K562 (cell line): ENCODE data around the gene PACSIN2. TPM values are rescaled to one million over a fixed set of nuclear protein-coding genes. Genes with fewer than 3 reads are reported as not detected.

Source experiments
- CBX1 ChIP-seq: sonication (generic); IDR thresholded peaks from 2 replicates; pipeline ENCODE4 v1.6.1; 2016; ENCODE audit warnings: antibody characterized with exemption, low read depth, mild to moderate bottlenecking
- HIVEP1 ChIP-seq: fragments of 250-450 bp; sonication (Bioruptor Pico); IDR thresholded peaks from 2 replicates; pipeline ENCODE4 v1.4.0; 2020; ENCODE audit warnings: mild to moderate bottlenecking
- HMGN3 ChIP-seq: IDR thresholded peaks from 2 replicates; pipeline ENCODE4 v1.6.1; 2011; ENCODE audit warnings: borderline replicate concordance, low read depth, mild to moderate bottlenecking, mixed read lengths, low read length; ENCODE audit not compliant: insufficient read length; ENCODE audit errors: extremely low read depth
- KDM5B ChIP-seq: fragments of 200-600 bp; sonication (generic); IDR thresholded peaks from 2 replicates; pipeline ENCODE4 v1.6.1; 2012; ENCODE audit warnings: low read depth, mild to moderate bottlenecking, moderate library complexity, low read length, control low read depth, inconsistent platforms; ENCODE audit not compliant: insufficient replicate concordance
- MAFK ChIP-seq: IDR thresholded peaks from 2 replicates; pipeline ENCODE4 v1.6.1; 2011; ENCODE audit warnings: low read length, improper control_type of control experiment
- MXI1 ChIP-seq: IDR thresholded peaks from 2 replicates; pipeline ENCODE4 v1.6.1; 2011; ENCODE audit warnings: low read depth, mild to moderate bottlenecking, improper control_type of control experiment, low read length
- NFIX ChIP-seq: fragments of 250-450 bp; sonication (Bioruptor Pico); IDR thresholded peaks from 2 replicates; pipeline ENCODE4 v1.4.0; 2020; ENCODE audit warnings: low read depth, mild to moderate bottlenecking, moderate library complexity
- RBFOX2 ChIP-seq: fragments of 200-400 bp; formaldehyde crosslinking; IDR thresholded peaks from 2 replicates; pipeline ENCODE4 v1.6.1; 2017; ENCODE audit warnings: low read depth, mild to moderate bottlenecking, low read length, moderate library complexity
- RHOXF2B ChIP-seq: fragments of 250-450 bp; sonication (Bioruptor Pico); conservative IDR thresholded peaks from 2 replicates; pipeline ENCODE4 v1.5.1; 2021
- SMARCA4 ChIP-seq: fragments of 450-650 bp; IDR thresholded peaks from 2 replicates; pipeline ENCODE4 v1.6.1; 2016
- TAF15 ChIP-seq: fragments of 200-400 bp; formaldehyde crosslinking; IDR thresholded peaks from 2 replicates; pipeline ENCODE4 v1.6.1; 2017; ENCODE audit warnings: mild to moderate bottlenecking, low read depth, low read length, moderate library complexity
- ZBTB17 ChIP-seq: fragments of 450-650 bp; formaldehyde crosslinking; IDR thresholded peaks from 2 replicates; pipeline ENCODE4 v1.4.0; 2020; ENCODE audit warnings: mild to moderate bottlenecking
- ZNF12 ChIP-seq: sonication (generic); formaldehyde crosslinking; IDR thresholded peaks from 2 replicates; pipeline ENCODE4 v1.4.0; 2020; ENCODE audit warnings: mild to moderate bottlenecking, missing genetic modification reagents
- ZNF134 ChIP-seq: fragments of 250-450 bp; sonication (Bioruptor Pico); conservative IDR thresholded peaks from 2 replicates; pipeline ENCODE4 v1.4.0; 2020
- ZNF76 ChIP-seq: fragments of 250-450 bp; sonication (Bioruptor Pico); IDR thresholded peaks from 2 replicates; pipeline ENCODE4 v1.4.0; 2020; ENCODE audit warnings: mild to moderate bottlenecking, moderate library complexity, borderline replicate concordance
- polyA plus RNA-seq, 8 experiments: library from polyadenylated mRNA; depleted of rRNA in 4 of 8; stranded (reverse) in 5 of 8; unstranded in 3 of 8; fragments of >200 nt; fragmentation: Nextera tagmentation in 2 of 8; fragmentation: Illumina TruSeq in 1 of 8; extraction: Ambion mirVana in 2 of 8; extraction: Trizol in 1 of 8; gene quantifications; 2 replicates each; pipeline versions ENCODE4 v1.2.1 to v1.2.3, GENCODE V29; 2011 to 2014; ENCODE audit warnings: inconsistent platforms in 1 of 8, missing spikeins in 1 of 8
- total RNA-seq, 7 experiments: library from RNA; depleted of rRNA in 6 of 7; stranded (reverse); fragments of >200 nt in 6 of 7; fragmentation: Illumina TruSeq in 2 of 7; extraction: Trizol in 2 of 7; gene quantifications; 2 replicates each; pipeline versions ENCODE4 v1.2.1 to v1.2.3, GENCODE V29; 2011 to 2021; ENCODE audit warnings: low replicate concordance in 1 of 7
- TF ChIP-seq, protein P1 (sequence below), 2 experiments: fragments of 450-650 bp in 1 of 2; IDR thresholded peaks; 2 replicates each; pipeline ENCODE4 v1.6.1; 2011 to 2017; ENCODE audit warnings: low read depth in 2 of 2, antibody characterized with exemption in 1 of 2, borderline replicate concordance in 1 of 2, low read length in 1 of 2, mild to moderate bottlenecking in 1 of 2, mixed read lengths in 1 of 2; ENCODE audit not compliant: control insufficient read depth in 1 of 2
- TF ChIP-seq, protein P2 (sequence below): IDR thresholded peaks from 2 replicates; pipeline ENCODE4 v1.6.1; 2016; ENCODE audit warnings: missing genetic modification characterization, missing compliant biosample characterization
- TF ChIP-seq, protein P3 (sequence below): fragments of 250-450 bp; sonication (Bioruptor Pico); IDR thresholded peaks from 2 replicates; pipeline ENCODE4 v1.4.0; 2020

Gene PACSIN2
- total and polyA plus RNA-seq, 9 of the 15 experiments (the other 6 are each of a cell fraction or from before 2014, with no cell fraction given), result 0.45 to 45.1 (median 23.9) TPM

DNA sequence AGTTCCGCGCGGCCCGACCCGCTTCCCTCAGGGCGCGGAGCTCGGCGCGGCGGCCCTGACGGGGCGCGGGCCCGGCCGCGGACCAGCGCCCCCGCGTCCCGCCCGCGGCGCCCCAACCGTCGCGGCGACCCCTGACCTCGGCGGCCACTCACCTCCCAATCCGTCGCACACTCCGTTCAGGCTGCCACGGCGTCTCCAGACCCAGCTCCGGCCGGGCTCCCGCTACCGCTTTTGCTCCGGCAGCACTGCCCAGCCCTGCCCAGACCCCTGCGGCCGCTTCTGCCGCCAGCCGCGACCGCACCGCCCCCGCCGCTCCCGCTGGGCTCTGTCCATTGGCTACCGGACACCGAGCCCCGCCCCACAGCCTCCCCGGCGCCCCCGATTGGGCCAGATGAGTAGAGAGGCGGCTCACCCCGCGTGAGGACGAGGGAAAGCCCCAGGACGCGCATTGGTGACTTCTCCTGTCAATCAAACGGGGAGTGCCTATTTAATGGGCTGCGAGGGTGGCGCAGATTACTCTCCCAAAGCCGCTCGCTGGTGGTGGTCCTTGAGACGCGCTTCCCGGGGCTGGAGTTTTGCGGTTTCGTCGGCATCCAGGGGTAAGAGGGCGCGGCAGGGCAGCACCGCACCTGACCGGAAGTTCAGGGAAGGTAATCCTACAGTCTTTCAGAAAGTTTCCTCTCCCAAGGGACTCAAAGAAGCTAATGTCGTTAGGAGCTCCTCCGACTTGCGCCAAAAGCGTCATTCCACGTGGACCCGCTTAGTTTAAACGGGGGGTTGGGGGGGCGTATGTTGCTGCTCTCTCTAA is at the start of gene PACSIN2 (continued):
- TF ChIP-seq SMARCA4, result no peak
- no peak for TF ChIP-seq ZNF134 (CRISPR knock-in tag)
- no peak for TF ChIP-seq ZBTB17 (CRISPR knock-in tag)
- no peak for TF ChIP-seq MXI1
- no peak for TF ChIP-seq CBX1
- TF ChIP-seq HIVEP1 (CRISPR knock-in tag), result no peak
- TF ChIP-seq ZNF76 (CRISPR knock-in tag), result no peak
- TF ChIP-seq RBFOX2, result peak; percentile 99
- peak; percentile 100 for TF ChIP-seq KDM5B
- TF ChIP-seq HMGN3, result peak; percentile 33
- TF ChIP-seq ZNF12, result no peak
- TF ChIP-seq, protein P1, sequence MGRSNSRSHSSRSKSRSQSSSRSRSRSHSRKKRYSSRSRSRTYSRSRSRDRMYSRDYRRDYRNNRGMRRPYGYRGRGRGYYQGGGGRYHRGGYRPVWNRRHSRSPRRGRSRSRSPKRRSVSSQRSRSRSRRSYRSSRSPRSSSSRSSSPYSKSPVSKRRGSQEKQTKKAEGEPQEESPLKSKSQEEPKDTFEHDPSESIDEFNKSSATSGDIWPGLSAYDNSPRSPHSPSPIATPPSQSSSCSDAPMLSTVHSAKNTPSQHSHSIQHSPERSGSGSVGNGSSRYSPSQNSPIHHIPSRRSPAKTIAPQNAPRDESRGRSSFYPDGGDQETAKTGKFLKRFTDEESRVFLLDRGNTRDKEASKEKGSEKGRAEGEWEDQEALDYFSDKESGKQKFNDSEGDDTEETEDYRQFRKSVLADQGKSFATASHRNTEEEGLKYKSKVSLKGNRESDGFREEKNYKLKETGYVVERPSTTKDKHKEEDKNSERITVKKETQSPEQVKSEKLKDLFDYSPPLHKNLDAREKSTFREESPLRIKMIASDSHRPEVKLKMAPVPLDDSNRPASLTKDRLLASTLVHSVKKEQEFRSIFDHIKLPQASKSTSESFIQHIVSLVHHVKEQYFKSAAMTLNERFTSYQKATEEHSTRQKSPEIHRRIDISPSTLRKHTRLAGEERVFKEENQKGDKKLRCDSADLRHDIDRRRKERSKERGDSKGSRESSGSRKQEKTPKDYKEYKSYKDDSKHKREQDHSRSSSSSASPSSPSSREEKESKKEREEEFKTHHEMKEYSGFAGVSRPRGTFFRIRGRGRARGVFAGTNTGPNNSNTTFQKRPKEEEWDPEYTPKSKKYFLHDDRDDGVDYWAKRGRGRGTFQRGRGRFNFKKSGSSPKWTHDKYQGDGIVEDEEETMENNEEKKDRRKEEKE (IDR thresholded peaks at IDR 0.05; ENCODE audit: borderline replicate concordance in 1 of 2, control insufficient read depth in 1 of 2, low read depth in 2 of 2, low read length in 1 of 2), result no peak
- no peak for TF ChIP-seq MAFK
- TF ChIP-seq, protein P2, sequence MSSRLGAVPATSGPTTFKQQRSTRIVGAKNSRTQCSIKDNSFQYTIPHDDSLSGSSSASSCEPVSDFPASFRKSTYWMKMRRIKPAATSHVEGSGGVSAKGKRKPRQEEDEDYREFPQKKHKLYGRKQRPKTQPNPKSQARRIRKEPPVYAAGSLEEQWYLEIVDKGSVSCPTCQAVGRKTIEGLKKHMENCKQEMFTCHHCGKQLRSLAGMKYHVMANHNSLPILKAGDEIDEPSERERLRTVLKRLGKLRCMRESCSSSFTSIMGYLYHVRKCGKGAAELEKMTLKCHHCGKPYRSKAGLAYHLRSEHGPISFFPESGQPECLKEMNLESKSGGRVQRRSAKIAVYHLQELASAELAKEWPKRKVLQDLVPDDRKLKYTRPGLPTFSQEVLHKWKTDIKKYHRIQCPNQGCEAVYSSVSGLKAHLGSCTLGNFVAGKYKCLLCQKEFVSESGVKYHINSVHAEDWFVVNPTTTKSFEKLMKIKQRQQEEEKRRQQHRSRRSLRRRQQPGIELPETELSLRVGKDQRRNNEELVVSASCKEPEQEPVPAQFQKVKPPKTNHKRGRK (tag), result no peak
- no peak for TF ChIP-seq TAF15
- TF ChIP-seq, protein P3, sequence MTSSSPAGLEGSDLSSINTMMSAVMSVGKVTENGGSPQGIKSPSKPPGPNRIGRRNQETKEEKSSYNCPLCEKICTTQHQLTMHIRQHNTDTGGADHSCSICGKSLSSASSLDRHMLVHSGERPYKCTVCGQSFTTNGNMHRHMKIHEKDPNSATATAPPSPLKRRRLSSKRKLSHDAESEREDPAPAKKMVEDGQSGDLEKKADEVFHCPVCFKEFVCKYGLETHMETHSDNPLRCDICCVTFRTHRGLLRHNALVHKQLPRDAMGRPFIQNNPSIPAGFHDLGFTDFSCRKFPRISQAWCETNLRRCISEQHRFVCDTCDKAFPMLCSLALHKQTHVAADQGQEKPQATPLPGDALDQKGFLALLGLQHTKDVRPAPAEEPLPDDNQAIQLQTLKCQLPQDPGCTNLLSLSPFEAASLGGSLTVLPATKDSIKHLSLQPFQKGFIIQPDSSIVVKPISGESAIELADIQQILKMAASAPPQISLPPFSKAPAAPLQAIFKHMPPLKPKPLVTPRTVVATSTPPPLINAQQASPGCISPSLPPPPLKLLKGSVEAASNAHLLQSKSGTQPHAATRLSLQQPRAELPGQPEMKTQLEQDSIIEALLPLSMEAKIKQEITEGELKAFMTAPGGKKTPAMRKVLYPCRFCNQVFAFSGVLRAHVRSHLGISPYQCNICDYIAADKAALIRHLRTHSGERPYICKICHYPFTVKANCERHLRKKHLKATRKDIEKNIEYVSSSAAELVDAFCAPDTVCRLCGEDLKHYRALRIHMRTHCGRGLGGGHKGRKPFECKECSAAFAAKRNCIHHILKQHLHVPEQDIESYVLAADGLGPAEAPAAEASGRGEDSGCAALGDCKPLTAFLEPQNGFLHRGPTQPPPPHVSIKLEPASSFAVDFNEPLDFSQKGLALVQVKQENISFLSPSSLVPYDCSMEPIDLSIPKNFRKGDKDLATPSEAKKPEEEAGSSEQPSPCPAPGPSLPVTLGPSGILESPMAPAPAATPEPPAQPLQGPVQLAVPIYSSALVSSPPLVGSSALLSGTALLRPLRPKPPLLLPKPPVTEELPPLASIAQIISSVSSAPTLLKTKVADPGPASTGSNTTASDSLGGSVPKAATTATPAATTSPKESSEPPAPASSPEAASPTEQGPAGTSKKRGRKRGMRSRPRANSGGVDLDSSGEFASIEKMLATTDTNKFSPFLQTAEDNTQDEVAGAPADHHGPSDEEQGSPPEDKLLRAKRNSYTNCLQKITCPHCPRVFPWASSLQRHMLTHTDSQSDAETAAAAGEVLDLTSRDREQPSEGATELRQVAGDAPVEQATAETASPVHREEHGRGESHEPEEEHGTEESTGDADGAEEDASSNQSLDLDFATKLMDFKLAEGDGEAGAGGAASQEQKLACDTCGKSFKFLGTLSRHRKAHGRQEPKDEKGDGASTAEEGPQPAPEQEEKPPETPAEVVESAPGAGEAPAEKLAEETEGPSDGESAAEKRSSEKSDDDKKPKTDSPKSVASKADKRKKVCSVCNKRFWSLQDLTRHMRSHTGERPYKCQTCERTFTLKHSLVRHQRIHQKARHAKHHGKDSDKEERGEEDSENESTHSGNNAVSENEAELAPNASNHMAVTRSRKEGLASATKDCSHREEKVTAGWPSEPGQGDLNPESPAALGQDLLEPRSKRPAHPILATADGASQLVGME, result no peak
- no peak for TF ChIP-seq RHOXF2B (CRISPR knock-in tag)
- TF ChIP-seq NFIX, result no peak
